RPMI7951 (cell line): ENCODE data around the gene ZSCAN18. TPM values are rescaled to one million over a fixed set of nuclear protein-coding genes. Genes with fewer than 3 reads are reported as not detected.

Source experiments
- DNase-seq: peaks from one replicate; pipeline ENCODE4 v3.0.0-alpha.2; 2012; ENCODE audit warnings: low read depth
- total RNA-seq: library from RNA; depleted of rRNA; stranded (reverse); fragments of >200 nt; shearing (Covaris generic); gene quantifications from 2 replicates; pipeline ENCODE4 v1.2.3, GENCODE V29; 2014; rRNA removed

ZSCAN18 gene
- total RNA-seq, 1 experiment from 2014 or later = 3.0 TPM

DNA sequence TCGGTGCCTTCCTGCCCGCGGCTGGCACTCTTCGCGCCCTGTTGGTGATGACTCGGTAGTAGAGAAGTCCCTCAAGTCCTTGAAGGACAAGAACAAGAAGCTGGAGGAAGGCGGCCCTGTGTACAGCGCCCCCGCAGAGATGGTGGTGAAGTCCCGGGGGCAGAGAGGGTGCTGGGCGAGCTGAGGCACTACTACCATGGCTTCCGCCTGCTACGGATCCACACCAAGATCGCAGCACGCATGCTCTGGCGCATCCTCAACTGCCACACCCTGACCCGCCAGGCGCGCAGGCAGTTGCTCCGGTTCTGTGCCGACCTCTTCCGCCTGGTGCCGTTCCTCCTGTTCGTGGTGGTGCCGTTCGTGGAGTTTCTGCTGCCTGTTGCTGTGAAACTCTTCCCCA lies 53.1 kb downstream of the ZSCAN18 start:
- no peak for DNase-seq

DNA sequence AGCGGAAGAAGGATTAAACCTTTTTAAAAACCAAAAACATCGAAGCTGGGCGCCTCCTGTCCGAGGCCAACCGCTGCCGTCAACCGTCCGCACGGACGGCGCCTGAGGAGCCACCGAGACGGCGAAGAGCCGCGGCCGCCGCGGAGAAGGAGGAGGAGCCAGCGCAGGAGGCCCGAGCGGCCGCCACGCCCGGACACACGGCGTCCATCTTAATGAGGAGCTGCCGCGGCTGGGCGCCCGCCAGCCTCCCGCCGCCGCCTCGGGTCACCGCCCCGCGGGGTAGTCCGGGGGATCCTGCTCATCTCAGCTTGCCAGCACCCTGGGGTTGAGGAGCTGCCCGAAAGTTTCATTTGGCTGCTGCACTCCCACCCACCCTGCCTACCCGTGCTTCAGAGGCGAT lies 53.6 kb downstream of the ZSCAN18 start:
- DNase-seq = no peak

DNA sequence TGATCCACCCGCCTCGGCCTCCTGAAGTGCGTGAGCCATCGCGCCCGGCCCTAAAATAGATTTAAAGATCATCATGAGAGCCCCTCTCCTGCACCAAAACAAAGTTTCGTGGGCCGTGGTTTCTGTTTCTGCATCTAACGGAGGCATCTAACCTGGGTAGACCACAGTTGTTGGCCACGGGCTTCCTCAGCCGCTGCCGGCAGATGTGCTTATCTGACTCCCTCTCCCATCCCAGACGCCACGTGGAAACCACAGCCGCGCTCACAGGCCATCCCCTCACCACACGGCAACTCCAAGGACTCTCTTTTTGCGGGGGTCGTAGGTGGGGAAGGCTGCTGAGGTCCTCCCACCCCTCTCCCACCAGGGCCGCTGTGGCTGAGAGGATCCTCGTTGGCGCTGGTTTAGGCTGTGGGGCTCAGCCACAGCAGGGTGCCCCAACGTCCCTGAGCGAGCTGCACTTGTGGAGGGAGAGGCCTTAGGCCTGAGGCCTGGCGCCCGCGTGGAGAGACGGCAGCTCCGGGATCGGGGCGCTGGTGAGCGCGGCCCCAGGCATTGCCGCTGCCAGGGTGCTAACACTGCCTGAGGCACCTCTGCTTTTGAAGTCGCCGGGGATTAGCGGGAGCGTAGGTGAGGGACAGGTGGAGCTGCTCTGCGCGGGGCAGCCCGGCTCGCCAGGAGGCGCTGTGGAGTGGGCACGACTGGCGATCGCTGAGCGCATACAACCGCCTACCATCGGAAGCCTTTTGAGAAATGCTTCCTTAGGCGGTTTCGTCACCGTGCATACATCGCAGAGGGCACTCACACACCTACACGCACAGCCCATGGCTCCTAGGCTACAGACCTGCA lies 55.3 kb downstream of the ZSCAN18 start:
- DNase-seq = no peak

DNA sequence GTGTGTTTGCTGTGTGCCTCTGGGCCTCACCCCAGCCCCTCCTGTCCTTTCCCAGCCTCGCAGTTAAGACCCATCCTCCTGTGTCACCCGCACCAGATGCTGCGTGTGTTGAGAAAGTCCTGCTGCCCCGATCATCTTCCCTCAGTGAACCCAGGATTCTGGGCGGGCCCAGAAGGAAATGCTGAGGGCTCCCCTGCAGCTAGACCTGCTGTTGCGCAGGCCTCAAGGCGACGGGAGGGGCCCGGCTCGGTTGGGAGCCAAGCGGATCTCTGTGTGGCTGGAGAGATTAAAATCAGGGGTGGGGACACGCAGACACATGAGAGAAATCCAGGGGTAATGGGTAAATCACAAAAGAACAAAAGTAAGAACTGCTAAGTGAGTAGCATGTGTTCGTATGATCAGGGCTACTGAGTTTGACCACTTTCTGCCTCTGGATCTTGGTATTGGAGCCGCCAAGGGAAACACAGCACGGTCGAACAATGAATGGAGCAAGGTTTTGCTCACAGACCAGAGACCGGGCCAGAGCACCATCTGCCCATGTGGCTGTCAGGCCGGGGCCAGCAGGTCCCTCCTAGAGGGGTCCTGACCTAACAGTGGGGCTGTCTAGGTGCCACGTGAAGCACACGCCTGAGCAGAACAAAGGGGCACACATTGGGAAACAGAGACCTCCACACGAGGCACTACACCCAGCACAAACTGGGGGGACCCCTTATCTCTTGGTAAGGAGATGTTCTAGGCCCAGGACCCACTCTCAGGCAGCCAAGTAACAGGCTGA lies 57.1 kb downstream of the ZSCAN18 start:
- no peak for DNase-seq

DNA sequence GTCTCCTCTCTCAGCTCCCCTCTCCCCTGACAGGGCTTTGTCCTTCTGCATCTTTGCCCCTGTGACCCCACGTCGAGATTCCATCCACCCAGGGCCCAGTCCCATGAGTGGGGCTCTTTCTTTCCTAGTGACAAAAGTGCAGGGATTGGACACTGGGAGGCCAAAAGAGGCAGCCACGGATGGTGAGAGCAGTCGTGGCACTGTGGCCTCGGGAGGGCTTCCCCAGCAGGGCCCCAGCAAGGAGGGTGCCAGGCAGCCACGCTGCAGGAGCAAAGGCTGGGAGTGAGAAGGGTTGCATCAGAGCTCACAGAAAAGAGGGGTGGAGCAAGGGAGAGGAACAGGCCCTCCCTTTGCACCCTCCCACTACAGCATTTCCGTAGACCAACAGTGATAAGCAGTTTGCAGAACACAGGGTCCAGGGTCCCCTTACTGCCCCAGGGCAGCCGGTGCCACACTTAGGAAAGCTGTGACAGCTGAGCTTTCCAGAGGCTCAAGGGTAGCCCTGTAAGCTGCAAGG lies 59.3 kb downstream of the ZSCAN18 start:
- DNase-seq = no peak

DNA sequence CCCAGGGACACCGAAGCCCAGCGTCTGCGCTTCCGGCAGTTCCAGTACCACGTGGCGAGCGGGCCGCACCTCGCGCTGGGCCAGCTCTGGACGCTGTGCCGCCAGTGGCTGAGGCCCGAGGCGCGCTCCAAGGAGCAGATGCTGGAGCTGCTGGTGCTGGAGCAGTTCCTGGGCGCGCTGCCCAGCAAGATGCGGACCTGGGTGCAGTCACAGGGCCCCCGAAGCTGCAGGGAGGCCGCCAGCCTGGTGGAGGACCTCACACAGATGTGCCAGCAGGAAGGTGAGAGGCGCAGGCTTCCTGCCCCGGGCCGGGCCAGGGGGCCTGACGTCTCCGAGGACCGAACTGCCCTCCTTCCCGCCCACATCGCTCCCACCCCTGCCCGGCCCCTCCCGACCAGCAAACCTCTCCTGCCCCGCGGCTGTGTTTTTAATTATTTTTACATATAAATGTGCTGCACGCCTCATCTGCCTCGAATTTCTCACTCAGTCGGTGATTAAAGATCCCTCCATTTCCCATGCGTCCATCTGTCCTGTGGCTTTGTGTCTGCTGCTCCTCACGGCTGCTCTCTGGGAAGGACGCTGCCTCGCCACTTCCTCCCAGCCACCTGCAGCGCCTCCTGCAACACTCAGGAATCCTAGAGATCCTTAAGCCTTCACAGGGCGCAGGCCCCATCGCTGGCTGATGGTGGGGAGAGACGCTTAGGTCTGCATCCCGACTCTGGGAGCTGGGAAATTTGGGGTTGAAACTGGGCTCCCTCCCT lies 59.9 kb downstream of the ZSCAN18 start:
- DNase-seq = no peak

DNA sequence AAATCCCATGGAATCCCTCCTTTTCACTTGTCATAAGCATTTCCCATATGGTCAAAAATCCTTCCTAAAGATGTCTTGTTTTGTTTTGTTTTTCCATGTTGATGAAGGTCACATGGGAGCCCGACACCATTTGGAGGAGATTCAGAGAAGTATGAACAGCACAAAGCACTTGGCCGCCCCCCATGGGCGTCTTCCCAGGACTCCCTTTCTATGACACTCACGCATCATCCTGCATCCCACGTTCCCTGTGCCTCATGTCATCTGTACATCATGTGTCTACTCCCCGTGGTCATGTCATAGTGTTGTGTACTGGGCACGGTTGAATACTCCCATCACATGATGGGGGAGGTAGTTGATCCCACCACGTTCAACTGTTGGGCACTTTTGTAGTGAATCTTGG lies 62.2 kb downstream of the ZSCAN18 start:
- no peak for DNase-seq

DNA sequence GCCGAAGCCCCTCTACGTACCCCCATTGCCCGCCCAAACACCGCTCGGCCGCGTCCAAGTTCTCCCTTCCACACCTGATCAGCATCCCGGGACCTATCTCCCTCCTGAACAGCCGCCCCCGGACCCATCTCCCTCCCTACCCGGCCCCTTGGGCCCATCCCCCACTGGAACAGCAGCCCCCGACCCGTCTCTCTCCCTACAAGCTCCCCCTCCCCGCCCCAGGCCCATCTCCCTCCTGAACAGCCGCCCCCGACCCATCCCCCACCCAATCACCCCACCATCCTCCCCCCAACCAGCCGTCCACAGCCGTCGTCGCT lies 63.6 kb downstream of the ZSCAN18 start:
- DNase-seq = no peak

Other genes with a start within 250 kb of the ZSCAN18 start
- 10.6 and 11.4 TPM in 2 replicates for gene ZNF587, start 248.4 kb downstream of the ZSCAN18 start, total RNA-seq
- gene ZNF814, start 209.2 kb downstream of the ZSCAN18 start, total RNA-seq = 0.60 and 1.3 TPM in 2 replicates
- 9.3 and 9.5 TPM in 2 replicates for gene ZNF417, start 181.6 kb downstream of the ZSCAN18 start, total RNA-seq
- 2.1 and 3.1 TPM in 2 replicates for gene ZNF418, start 162.8 kb downstream of the ZSCAN18 start, total RNA-seq
- gene ZNF256, start 150.5 kb downstream of the ZSCAN18 start, total RNA-seq = 2.7 and 4.6 TPM in 2 replicates
- gene C19orf18, start 123.7 kb downstream of the ZSCAN18 start, total RNA-seq = not detected in 2 replicates
- 6.4 and 8.6 TPM in 2 replicates for gene ZNF606, start 95.4 kb downstream of the ZSCAN18 start, total RNA-seq
- gene ZSCAN1, start 64.2 kb downstream of the ZSCAN18 start, total RNA-seq = not detected in 2 replicates
- gene ZNF135, start 38.9 kb downstream of the ZSCAN18 start, total RNA-seq = 0.72 and 0.88 TPM in 2 replicates
- 6.8 and 9.4 TPM in 2 replicates for gene ZNF329, start 52.6 kb upstream of the ZSCAN18 start, total RNA-seq
- 22.7 and 23.7 TPM in 2 replicates for gene ZNF274, start 84.8 kb upstream of the ZSCAN18 start, total RNA-seq
- 43.9 and 57.0 TPM in 2 replicates for gene ZNF544, start 130.7 kb upstream of the ZSCAN18 start, total RNA-seq
- 4.3 and 4.8 TPM in 2 replicates for gene ZNF8, start 180.7 kb upstream of the ZSCAN18 start, total RNA-seq
- 68.7 and 76.6 TPM in 2 replicates for gene ERVK3-1, start 207.1 kb upstream of the ZSCAN18 start, total RNA-seq
- 2.9 and 4.1 TPM in 2 replicates for gene ZSCAN22, start 228.8 kb upstream of the ZSCAN18 start, total RNA-seq